Heart left ventricle (tissue), 13 donors: Measurements from ENCODE around the gene MYBPC2.

Experiments used
- POLR2A ChIP-seq, 2 donors: fragments of 450-650 bp; IDR thresholded peaks; one replicate each; pipeline ENCODE4 v1.6.1; 2017; ENCODE audit warnings: antibody characterized with exemption in 2 of 2, mild to moderate bottlenecking in 2 of 2, moderate library complexity in 2 of 2
- TF ChIP-seq, protein P1 (sequence below), 12 donors: fragments of 200-600 bp; sonication (generic) in 4 of 12; IDR thresholded peaks; one replicate each; pipeline versions ENCODE4 v1.5.0 to v1.8.0; 2018 to 2022; ENCODE audit warnings: antibody characterized with exemption in 12 of 12, mild to moderate bottlenecking in 5 of 12
- donor health status: ischemic (EF 13 %, LVEDD 7.1; RV severe dilation, severe dysfunction).
- donor health status: DM: no; HTN: yes; CAD: no.
- donor health status: DM: no; HTN: no; CAD: no.
- donor health status: ischemic (EF 25% LVEDD 6.9; RV normal size, moderate dysfunction).
- donor health status: ischemic (EF 25% LVEDD 5.7; RV mildly dilated, moderate dysfunction).
- donor health status: ischemic (EF 35%, LVEDD 5.7; RV mildly dilated, moderate dysfunction).
- donor health status: nonischemic (EF 11% LVEDD 7.7; RV severe dilation, severe dysfunction).
- donor health status: DM: yes; HTN: yes; CAD: no.
- donor health status: PGD.
- donor health status: ischemic (EF 29% LVEDD 5.4; RV normal size, mild dysfunction).
- donor health status: nonischemic (EF 23%, LVEDD 6.1; RV moderate dilation, normal function).

DNA sequence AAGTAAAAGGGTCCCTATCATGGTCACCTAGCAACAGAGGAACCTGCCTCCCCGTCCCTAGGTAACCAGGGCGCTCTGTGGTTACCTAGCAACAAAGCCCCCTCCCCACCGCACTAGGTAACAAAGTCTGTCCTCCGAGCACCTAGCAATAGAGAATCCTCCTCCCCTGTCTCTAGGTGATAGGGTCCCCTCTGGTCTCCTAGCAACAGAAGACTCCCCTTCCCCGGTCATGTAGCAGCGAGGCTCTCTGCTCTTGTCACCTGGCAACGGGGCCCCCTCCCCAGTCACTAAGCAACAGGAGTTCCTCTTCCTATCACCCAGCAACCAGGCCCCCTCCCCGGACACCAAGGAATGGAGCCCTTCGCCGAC, 78.0 kb downstream of the MYBPC2 start:
- TF ChIP-seq, protein P1, sequence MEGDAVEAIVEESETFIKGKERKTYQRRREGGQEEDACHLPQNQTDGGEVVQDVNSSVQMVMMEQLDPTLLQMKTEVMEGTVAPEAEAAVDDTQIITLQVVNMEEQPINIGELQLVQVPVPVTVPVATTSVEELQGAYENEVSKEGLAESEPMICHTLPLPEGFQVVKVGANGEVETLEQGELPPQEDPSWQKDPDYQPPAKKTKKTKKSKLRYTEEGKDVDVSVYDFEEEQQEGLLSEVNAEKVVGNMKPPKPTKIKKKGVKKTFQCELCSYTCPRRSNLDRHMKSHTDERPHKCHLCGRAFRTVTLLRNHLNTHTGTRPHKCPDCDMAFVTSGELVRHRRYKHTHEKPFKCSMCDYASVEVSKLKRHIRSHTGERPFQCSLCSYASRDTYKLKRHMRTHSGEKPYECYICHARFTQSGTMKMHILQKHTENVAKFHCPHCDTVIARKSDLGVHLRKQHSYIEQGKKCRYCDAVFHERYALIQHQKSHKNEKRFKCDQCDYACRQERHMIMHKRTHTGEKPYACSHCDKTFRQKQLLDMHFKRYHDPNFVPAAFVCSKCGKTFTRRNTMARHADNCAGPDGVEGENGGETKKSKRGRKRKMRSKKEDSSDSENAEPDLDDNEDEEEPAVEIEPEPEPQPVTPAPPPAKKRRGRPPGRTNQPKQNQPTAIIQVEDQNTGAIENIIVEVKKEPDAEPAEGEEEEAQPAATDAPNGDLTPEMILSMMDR (IDR thresholded peaks at IDR 0.05): no peak
- no peak for TF ChIP-seq POLR2A (IDR thresholded peaks at IDR 0.05)
